HG03460 (cell line): ENCODE measurements around the gene OTUD7B.

ENCODE experiments used
- ATAC-seq: cut with Tn5 transposase; IDR thresholded peaks from one replicate; pipeline ENCODE4 v1.9.1; 2021; ENCODE audit not compliant: unreplicated experiment

OTUD7B gene

GRCh38 chr1:150005606-150006005, 4.9 kb downstream of the OTUD7B start:
- ATAC-seq, result no peak

DNA sequence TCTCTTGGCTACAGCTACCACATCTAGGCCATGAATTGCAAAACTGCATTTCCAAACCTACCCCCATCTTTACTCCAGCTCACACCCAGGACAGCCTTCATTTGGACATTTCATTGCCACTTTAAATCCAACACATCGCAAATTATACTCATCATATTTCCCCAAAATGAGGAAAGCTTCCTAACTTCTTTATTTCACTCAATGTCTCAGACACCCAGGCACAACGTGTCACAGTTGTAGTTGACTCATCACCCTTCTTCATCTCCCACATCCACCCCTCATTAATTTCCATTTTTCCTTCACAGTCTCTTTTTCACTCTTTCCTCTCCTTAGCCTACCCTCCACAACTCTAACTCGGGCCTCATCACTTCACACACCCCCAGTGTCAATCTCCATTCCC, 6.7 kb downstream of the OTUD7B start:
- no peak for ATAC-seq

GRCh38 chr1:150002217-150002616, 8.3 kb downstream of the OTUD7B start:
- no peak for ATAC-seq

DNA sequence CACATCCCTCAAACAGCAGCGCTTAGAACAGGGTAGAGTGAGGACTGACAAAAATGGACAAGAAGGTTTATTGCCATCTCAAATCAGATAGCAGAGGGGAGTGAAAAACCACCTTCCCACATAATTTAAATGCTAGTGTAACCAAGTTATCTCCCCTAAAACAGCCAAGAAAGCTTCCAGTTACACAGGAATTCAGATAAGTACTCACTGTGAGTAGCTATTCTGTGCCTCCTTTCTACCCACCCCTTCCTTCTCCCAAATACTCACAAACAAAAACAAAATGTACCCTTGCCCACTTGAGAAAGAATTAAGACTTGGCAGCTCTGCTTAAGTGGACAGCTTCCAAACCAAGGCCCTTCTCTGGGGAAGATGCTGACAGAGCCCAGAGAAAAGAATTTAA, 9.1 kb downstream of the OTUD7B start:
- ATAC-seq, result no peak

GRCh38 chr1:149997585-149998262, 12.8 kb downstream of the OTUD7B start:
- peak; percentile 72 for ATAC-seq

- no peak for ATAC-seq
These were observed 14.6 kb downstream of the OTUD7B start for GRCh38 chr1:149995927-149996326.

DNA sequence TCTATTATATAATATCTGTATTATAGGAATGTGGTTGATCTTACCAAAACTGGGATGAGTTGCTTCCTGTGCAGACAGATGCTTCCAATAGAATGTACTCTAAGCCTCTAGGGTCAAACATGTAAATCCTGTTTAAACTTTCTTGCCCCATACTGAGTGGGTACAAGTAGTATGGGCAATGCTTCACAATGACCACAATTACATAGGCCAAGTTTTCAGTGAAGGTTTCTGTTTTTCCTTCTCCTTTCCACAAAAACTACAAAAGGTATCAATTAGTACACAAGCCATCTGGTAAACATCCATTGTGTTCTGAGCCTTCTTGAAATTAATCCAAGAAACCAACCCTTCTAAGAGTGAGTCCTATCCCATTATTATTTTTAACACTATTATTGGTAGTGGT, 16.8 kb downstream of the OTUD7B start:
- no peak for ATAC-seq

DNA sequence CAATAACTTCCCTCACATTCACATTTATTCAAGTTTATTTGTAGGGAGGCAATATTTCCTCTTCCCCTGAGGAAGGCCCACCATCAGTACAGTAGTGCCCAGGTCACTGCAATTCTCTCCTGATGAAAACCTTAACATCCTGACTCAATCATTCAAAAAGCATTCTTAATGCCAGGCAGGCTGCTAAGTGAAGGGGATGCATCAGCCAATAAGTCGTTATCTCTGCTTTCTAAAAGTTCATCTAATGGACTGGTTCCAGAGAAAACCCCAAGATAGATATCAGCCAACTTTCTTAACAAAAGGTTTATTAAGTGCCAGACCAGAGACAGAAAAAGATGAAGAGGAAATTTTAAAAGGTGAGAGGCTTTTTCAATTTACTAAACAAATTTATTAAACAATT, 17.3 kb downstream of the OTUD7B start:
- ATAC-seq, result no peak

DNA sequence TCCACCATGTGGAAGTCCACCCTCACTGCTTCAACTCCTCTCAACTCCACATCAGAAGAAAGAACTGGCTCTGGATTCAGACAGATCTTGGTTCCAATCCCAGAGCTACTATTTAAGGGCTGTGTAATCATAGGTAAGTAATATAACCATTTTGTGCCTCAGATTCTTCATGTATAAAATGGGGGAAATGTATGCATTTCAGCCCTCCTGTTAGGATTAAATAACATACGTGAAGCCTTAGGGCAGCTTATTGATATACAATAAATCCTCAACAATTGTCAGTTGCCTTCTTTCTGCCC, 23.3 kb downstream of the OTUD7B start:
- no peak for ATAC-seq

DNA sequence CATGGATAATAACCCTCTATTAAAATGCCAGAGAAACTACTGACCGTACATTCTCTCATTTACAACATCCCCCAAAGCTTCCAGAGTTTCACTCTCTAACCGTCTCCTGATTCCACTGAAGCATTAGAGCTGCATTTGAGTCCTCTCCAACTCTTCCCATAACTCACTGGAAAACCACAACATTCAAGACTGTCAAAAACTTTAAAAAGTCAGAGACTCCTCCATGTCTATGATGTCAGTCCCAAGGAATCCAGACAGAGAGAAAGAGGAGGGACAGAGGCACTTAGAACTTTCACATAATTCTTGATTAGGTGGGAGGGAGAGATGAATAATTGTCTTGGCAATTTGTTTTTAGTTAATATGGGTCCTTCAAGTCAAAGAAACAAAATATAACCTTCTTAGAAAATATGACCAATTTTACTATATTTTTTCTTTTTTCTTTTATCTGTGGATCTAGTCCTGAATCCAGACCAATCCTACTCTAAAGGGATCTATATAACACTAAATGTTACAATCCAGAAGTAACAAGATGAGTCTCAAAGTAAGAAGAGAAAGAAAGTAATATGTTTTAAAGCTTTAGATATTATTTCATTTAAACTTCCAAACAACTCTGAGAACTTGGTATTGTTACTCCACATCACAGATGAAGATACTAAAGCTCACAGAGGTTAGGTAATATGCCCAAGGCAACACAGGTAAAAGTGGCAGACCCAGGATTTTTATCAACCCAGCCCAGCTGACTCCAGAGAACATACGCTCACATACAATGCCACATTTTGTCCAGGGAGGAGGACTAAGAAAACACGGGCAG, 23.8 kb downstream of the OTUD7B start:
- ATAC-seq, result no peak

DNA sequence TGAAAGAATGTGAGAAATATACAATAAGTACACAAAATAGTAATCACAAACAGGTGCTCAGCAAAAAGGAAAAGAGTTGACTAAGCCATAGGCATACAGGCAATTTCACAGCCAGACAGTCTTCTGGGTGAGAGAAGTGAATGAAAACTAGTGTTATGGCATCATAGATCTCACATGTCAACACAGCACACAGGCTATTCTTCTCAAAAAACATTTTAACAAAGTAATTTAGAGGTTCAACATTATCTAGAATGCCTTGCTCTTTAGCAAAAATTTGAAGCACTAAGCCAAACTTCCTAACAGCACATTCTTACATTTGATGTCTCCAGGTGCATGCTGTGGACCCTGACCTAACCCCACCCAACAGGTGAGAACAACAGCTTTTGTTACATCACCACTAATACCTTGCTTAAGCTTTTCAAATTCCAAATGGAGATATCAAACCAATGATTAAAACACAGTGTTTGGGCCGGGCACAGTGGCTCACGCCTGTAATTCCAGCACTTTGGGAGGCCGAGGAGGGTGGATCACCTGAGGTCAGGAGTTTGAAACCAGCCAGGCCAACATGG, 30.5 kb downstream of the OTUD7B start:
- no peak for ATAC-seq

DNA sequence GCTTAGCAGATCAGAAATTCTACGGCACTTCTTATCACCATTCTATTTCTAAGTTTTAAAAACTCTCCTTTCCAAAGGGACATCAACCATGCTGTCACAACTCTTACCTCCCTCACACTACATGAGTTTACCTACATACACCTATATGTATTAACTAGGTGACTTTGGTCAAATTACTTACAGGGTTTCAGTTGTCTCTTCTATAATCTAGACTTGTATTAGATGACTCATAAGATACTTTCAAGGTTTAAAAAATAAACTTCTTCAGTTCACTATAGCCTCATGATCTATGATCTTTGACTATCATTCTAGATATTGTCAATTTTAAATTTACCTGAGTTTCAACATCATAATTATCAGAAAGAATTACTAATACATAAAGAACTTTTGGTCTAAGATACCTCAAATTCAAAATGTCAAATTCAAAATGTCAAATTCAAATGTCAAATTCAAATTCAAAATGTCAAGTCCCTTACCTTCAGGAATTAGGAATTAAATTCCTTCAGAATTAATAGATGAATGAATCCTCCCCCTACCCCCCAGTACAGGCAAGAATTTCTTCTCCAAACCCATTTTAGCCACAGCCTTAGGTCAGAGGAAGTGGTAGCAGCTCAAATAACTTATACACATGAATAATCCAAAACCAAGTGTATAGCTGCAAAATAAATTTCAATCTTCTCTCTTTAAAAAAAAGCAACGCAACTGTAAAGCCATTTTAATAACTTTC, 31.1 kb downstream of the OTUD7B start:
- ATAC-seq, result no peak

DNA sequence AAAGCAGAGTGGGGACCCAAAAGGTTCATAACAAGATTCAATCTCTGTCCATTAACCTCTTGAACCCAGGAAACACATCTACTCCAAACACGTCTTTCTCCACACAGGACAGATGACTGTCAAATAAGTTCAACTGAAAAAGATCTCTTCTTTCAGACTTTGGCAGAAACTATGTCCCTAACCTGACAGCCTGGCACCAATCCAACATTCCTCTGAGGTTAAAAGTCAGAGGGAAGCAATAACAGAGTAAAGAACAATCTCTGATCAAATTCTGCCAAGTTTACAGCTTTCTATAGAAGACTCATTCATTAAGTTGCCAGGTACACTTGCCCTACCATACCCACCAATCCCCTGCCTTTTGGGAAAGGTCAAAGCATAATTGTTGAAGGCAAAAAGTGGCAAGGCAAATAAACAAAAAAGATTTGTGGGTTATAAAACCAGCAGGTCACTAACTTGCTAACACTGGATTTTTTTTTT, 31.9 kb downstream of the OTUD7B start:
- ATAC-seq, result no peak

DNA sequence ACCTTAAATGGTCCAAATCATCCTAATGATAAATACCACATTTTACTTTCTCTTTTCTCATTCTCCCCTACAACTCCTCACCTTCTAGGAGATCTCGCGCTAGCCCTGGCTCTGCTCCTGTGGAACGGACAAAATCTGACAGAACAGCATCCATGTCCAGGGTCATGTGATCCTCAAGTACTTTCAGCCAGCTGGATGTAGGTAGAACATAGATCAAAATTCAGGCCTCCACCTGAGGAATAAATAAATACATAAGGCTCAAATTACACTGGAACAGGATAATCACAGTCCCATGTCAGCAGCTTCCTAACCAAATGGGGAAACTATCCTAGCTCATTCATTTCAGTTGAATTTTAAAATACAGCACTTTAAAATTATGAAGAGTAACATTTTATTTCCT, 33.2 kb downstream of the OTUD7B start:
- no peak for ATAC-seq

DNA sequence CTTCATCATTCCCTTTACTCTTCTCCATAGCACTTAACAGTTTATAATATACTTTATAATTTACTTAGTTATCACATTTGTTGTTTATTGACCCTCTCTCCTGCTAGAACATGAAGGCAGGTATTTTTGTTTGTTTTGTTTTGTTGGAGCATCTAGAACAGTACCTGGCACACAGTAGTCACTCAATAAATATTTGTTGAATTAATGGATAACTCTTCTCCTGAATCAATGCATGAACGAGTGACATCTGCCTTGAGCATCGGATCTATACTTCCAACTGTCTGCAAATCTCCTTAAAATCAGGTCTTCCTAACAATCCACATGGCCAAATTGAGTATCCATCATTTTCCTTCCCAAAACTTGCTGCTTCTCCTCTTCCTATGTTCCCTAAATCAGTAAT, 38.0 kb downstream of the OTUD7B start:
- no peak for ATAC-seq

GRCh38 chr1:149967646-149968045, 42.9 kb downstream of the OTUD7B start:
- no peak for ATAC-seq

DNA sequence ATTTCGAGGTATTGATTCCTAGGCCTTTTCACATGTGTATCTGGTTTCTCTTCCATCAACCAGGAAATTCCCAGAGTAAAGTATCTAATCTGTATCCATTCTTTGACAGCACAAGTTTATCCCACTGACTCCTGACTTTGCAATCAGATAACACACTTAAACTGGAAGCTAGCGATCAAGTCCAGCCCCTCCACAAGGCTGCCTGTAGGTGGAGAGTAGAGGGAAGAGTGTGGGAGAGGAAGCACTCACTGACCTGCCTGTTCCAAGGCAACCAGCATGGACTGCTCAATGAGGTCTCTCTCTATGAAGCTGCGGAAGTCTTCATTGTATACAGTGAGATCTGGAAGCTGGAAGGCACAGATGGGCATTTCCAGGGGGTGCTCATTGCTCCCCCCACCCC, 43.5 kb downstream of the OTUD7B start:
- no peak for ATAC-seq

DNA sequence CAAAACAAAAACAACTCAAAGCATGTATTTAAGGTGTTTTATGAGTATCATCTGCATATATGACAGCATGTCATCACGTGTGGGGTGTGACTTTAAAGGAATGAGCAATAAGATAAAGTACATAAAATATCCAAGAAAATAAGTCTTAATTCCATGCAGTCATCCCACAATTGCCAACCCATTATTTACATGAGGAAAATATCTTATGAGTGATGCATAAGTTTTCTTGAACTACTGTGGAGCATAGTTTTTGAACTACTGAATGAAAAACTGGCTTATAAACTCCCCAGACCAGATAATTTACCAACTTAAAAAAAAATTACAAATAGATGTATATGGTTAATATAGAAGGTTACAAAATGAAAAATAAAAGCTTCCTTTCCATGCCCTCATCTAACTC, 44.1 kb downstream of the OTUD7B start:
- ATAC-seq, result no peak

DNA sequence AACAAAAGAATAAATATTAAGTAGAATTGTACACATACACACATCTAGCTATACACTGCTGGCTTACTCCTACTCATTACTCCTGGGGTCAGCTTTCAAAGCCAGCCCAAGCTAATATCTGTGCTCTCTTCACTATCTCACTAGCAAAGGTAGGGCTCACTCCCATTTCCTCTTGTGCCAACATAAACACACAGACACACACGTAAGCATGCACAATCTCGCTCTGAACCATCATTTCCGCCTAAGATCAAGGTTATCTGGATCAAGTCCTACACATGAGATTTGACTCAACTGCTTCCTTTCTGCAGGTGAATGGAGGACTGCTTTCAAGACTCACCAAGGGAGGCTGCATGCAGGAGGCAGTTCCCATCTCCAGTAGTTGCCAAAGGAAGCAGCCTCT, 45.1 kb downstream of the OTUD7B start:
- ATAC-seq, result no peak

GRCh38 chr1:149963358-149963757, 47.2 kb downstream of the OTUD7B start:
- no peak for ATAC-seq

DNA sequence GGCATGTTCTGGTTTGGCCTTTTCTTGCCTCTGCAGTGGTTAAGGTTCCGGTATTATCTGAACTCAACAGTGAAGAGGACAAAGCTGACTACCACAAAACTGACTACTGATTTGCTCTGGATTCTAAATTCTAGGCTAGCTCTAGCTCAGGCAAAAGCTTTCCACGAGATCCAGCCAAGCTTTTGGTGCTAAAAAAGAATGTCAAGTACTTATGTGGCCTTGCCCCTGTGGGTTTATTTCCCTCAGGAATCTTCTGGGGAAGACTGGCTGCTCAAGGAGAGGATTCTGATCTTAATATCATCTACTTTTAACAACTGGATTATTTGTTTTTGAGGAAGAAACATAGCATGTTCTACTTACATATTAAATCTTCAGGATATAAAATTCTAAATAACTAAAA, 47.8 kb downstream of the OTUD7B start:
- ATAC-seq, result no peak
